Liver (tissue), 9 donors: Measurements from ENCODE around the gene SIX3. TPM values are rescaled to one million over a fixed set of nuclear protein-coding genes. Genes with fewer than 3 reads are reported as not detected.

ENCODE experiments used
- DNase-seq: peaks from one replicate; pipeline ENCODE4 v3.0.0-alpha.2; 2017; ENCODE audit warnings: low spot score
- H3K27ac ChIP-seq, 2 donors: one replicate each; pipeline ENCODE4 v1.7.0; 2013; ENCODE audit warnings: inconsistent platforms in 2 of 2, low read length in 2 of 2, control low read depth in 1 of 2, low read depth in 1 of 2, mild to moderate bottlenecking in 1 of 2
- H3K27me3 ChIP-seq, 4 donors: one replicate each; pipeline versions ENCODE4 v1.6.1 to v1.7.0; 2013; ENCODE audit warnings: low read length in 3 of 4, inconsistent platforms in 1 of 4, mild to moderate bottlenecking in 1 of 4, moderate library complexity in 1 of 4; ENCODE audit not compliant: control insufficient read depth in 4 of 4, insufficient read depth in 4 of 4
- H3K36me3 ChIP-seq, 4 donors: one replicate each; pipeline versions ENCODE4 v1.6.1 to v1.7.0; 2013; ENCODE audit warnings: low read length in 3 of 4, mild to moderate bottlenecking in 3 of 4, low read depth in 1 of 4, moderate library complexity in 1 of 4; ENCODE audit not compliant: control insufficient read depth in 4 of 4, insufficient read depth in 3 of 4
- H3K4me1 ChIP-seq, 4 donors: one replicate each; pipeline versions ENCODE4 v1.6.1 to v1.7.0; 2013; ENCODE audit warnings: low read length in 3 of 4, mild to moderate bottlenecking in 3 of 4, moderate library complexity in 1 of 4; ENCODE audit not compliant: control insufficient read depth in 4 of 4, insufficient read depth in 4 of 4
- H3K4me3 ChIP-seq, 3 donors: one replicate each; pipeline versions ENCODE4 v1.6.1 to v1.7.0; 2013; ENCODE audit warnings: low read length in 3 of 3, control low read depth in 1 of 3, low read depth in 1 of 3, mild to moderate bottlenecking in 1 of 3
- H3K9ac ChIP-seq, 2 donors: one replicate each; pipeline ENCODE4 v1.7.0; 2013; ENCODE audit warnings: low read length in 2 of 2, mild to moderate bottlenecking in 2 of 2, moderate library complexity in 2 of 2, control low read depth in 1 of 2, low read depth in 1 of 2
- H3K9me3 ChIP-seq, 4 donors: one replicate each; pipeline versions ENCODE4 v1.6.1 to v1.7.0; 2013; ENCODE audit warnings: low read length in 3 of 4; ENCODE audit not compliant: control insufficient read depth in 4 of 4
- EGR1 ChIP-seq, 2 donors: IDR thresholded peaks; 2 replicates each; pipeline ENCODE4 v1.6.1; 2016 to 2018; ENCODE audit warnings: antibody characterized with exemption in 2 of 2, low read depth in 2 of 2
- FOXA1 ChIP-seq: IDR thresholded peaks from 2 replicates; pipeline ENCODE4 v1.6.1; 2016; ENCODE audit warnings: antibody characterized with exemption
- FOXA2 ChIP-seq: IDR thresholded peaks from 2 replicates; pipeline ENCODE4 v1.6.1; 2016; ENCODE audit warnings: antibody characterized with exemption
- GABPA ChIP-seq, 2 donors: IDR thresholded peaks in 1 of 2; conservative IDR thresholded peaks in 1 of 2; 2 replicates each; pipeline ENCODE4 v1.6.1; 2016; ENCODE audit warnings: antibody characterized with exemption in 2 of 2, mild to moderate bottlenecking in 1 of 2, moderate library complexity in 1 of 2
- HNF4A ChIP-seq, 2 donors: conservative IDR thresholded peaks; 2 replicates each; pipeline ENCODE4 v1.6.1; 2016; ENCODE audit warnings: antibody characterized with exemption in 2 of 2, mild to moderate bottlenecking in 2 of 2
- HNF4G ChIP-seq: IDR thresholded peaks from 2 replicates; pipeline ENCODE4 v1.6.1; 2016; ENCODE audit warnings: antibody characterized with exemption
- JUND ChIP-seq, 2 donors: IDR thresholded peaks; 2 replicates each; pipeline ENCODE4 v1.6.1; 2016; ENCODE audit warnings: antibody characterized with exemption in 2 of 2
- NR2F2 ChIP-seq: IDR thresholded peaks from 2 replicates; pipeline ENCODE4 v1.6.1; 2016; ENCODE audit warnings: antibody characterized with exemption
- RAD21 ChIP-seq, 2 donors: IDR thresholded peaks; 2 replicates each; pipeline ENCODE4 v1.6.1; 2016; ENCODE audit warnings: antibody characterized with exemption in 2 of 2, mild to moderate bottlenecking in 2 of 2
- RXRA ChIP-seq, 2 donors: IDR thresholded peaks; 2 replicates each; pipeline ENCODE4 v1.6.1; 2017 to 2018; ENCODE audit warnings: antibody characterized with exemption in 2 of 2, mild to moderate bottlenecking in 1 of 2
- SP1 ChIP-seq: IDR thresholded peaks from 2 replicates; pipeline ENCODE4 v1.6.1; 2018; ENCODE audit warnings: antibody characterized with exemption, mild to moderate bottlenecking
- TAF1 ChIP-seq: conservative IDR thresholded peaks from 2 replicates; pipeline ENCODE4 v1.6.1; 2016; ENCODE audit warnings: antibody characterized with exemption, mild to moderate bottlenecking
- YY1 ChIP-seq: IDR thresholded peaks from 2 replicates; pipeline ENCODE4 v1.6.1; 2016; ENCODE audit warnings: antibody characterized with exemption, mild to moderate bottlenecking
- WGBS: extraction: QIAGEN DNeasy Blood & Tissue Kit; methylation state at CpG from one replicate; pipeline ENCODE4 v1.1.7; 2013; 5-methylcytosine and 5-hydroxymethylcytosine counted together
- polyA plus RNA-seq, 2 donors: library from polyadenylated mRNA; stranded (reverse) in 1 of 2; unstranded in 1 of 2; fragments of 200-250 nt in 1 of 2; fragments of >200 nt in 1 of 2; fragmentation: Nextera tagmentation in 1 of 2; extraction: Ambion mirVana in 1 of 2; gene quantifications; one replicate each; pipeline versions ENCODE4 v1.2.1 to v1.2.3, GENCODE V29; 2013 to 2015
- total RNA-seq, 2 donors: library from RNA; depleted of rRNA; stranded (reverse); fragments of >200 nt; gene quantifications; one replicate each; pipeline ENCODE4 v1.2.3, GENCODE V29; 2014
- TF ChIP-seq, protein P1 (sequence below): IDR thresholded peaks from 2 replicates; pipeline ENCODE4 v1.6.1; 2016; ENCODE audit warnings: antibody characterized with exemption
- TF ChIP-seq, protein P2 (sequence below): IDR thresholded peaks from 2 replicates; pipeline ENCODE4 v1.6.1; 2016; ENCODE audit warnings: antibody characterized with exemption
- TF ChIP-seq, protein P3 (sequence below): IDR thresholded peaks from 2 replicates; pipeline ENCODE4 v1.6.1; 2016; ENCODE audit warnings: antibody characterized with exemption, mild to moderate bottlenecking
- TF ChIP-seq, protein P4 (sequence below): fragments of 150-350 bp; IDR thresholded peaks from 2 replicates; pipeline ENCODE4 v1.5.1; 2017; ENCODE audit warnings: improper control_type of control experiment, low read depth, low read length; ENCODE audit not compliant: missing input control
- TF ChIP-seq, protein P5 (sequence below): IDR thresholded peaks from 2 replicates; pipeline ENCODE4 v1.6.1; 2016; ENCODE audit warnings: antibody characterized with exemption
- donor health status: healthy.
- donor health status: healthy.
- donor health status: healthy.
- donor health status: healthy.
- donor health status: healthy.

Gene SIX3
- total and polyA plus RNA-seq, 4 donors, result not detected

DNA sequence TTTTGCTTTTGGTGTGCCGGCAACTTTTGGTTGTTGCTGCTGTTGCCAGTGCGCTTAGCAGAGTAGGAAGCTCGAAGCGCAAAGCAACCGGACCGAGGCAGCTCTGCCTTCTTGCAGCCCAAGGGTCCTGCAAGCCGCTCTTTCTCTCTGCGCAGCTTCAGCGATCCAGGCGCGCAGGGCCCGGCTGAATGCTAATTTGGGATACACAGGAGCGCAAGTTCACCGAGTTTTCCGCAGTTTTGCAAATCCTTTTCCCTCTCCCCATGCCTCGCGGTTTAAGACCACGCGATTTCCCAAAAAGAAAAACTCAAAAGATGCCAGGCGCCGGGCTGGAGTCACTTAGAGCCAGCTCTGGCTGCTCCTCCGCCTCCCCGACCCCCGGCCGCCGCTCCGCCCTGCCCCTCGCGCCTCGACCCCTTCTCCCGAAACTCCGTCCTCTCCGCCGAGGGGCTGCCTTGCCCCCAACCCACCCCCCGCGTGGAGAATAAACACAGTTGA, 13.5 kb upstream of the SIX3 start:
- Histone ChIP-seq H3K9me3 (peaks cover 0 to 2% (median 0%) of the 10 kb centered on the region in 4 donors), H3K9ac (no peak overlapping the region), H3K36me3 (no peaks in the 10 kb centered on the region), H3K27ac (no peak overlapping the region), H3K4me1 (peaks cover 3 to 27% (median 8%) of the 10 kb centered on the region in 4 donors), H3K4me3 (peak overlapping the region in 1 of 3 donors; percentile 43), H3K27me3 (peaks cover 6 to 18% (median 10%) of the 10 kb centered on the region in 4 donors)
- 7% methylated on average over 36 of the region's 36 CpGs for WGBS
- no peak for DNase-seq
- TF ChIP-seq, protein P1, sequence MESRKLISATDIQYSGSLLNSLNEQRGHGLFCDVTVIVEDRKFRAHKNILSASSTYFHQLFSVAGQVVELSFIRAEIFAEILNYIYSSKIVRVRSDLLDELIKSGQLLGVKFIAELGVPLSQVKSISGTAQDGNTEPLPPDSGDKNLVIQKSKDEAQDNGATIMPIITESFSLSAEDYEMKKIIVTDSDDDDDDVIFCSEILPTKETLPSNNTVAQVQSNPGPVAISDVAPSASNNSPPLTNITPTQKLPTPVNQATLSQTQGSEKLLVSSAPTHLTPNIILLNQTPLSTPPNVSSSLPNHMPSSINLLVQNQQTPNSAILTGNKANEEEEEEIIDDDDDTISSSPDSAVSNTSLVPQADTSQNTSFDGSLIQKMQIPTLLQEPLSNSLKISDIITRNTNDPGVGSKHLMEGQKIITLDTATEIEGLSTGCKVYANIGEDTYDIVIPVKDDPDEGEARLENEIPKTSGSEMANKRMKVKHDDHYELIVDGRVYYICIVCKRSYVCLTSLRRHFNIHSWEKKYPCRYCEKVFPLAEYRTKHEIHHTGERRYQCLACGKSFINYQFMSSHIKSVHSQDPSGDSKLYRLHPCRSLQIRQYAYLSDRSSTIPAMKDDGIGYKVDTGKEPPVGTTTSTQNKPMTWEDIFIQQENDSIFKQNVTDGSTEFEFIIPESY, result no peak
- TF ChIP-seq, protein P2, sequence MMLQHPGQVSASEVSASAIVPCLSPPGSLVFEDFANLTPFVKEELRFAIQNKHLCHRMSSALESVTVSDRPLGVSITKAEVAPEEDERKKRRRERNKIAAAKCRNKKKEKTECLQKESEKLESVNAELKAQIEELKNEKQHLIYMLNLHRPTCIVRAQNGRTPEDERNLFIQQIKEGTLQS, result no peak
- no peak for TF ChIP-seq FOXA1
- no peak for TF ChIP-seq EGR1 (IDR thresholded peaks at IDR 0.05; ENCODE audit: low read depth in 2 of 2)
- TF ChIP-seq, protein P3, sequence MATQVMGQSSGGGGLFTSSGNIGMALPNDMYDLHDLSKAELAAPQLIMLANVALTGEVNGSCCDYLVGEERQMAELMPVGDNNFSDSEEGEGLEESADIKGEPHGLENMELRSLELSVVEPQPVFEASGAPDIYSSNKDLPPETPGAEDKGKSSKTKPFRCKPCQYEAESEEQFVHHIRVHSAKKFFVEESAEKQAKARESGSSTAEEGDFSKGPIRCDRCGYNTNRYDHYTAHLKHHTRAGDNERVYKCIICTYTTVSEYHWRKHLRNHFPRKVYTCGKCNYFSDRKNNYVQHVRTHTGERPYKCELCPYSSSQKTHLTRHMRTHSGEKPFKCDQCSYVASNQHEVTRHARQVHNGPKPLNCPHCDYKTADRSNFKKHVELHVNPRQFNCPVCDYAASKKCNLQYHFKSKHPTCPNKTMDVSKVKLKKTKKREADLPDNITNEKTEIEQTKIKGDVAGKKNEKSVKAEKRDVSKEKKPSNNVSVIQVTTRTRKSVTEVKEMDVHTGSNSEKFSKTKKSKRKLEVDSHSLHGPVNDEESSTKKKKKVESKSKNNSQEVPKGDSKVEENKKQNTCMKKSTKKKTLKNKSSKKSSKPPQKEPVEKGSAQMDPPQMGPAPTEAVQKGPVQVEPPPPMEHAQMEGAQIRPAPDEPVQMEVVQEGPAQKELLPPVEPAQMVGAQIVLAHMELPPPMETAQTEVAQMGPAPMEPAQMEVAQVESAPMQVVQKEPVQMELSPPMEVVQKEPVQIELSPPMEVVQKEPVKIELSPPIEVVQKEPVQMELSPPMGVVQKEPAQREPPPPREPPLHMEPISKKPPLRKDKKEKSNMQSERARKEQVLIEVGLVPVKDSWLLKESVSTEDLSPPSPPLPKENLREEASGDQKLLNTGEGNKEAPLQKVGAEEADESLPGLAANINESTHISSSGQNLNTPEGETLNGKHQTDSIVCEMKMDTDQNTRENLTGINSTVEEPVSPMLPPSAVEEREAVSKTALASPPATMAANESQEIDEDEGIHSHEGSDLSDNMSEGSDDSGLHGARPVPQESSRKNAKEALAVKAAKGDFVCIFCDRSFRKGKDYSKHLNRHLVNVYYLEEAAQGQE, result no peak
- no peak for TF ChIP-seq GABPA (IDR thresholded peaks at IDR 0.05 in 1 of 2, conservative IDR thresholded peaks at IDR 0.05 in 1 of 2)
- TF ChIP-seq HNF4G, result no peak
- no peak for TF ChIP-seq NR2F2
- TF ChIP-seq, protein P4, sequence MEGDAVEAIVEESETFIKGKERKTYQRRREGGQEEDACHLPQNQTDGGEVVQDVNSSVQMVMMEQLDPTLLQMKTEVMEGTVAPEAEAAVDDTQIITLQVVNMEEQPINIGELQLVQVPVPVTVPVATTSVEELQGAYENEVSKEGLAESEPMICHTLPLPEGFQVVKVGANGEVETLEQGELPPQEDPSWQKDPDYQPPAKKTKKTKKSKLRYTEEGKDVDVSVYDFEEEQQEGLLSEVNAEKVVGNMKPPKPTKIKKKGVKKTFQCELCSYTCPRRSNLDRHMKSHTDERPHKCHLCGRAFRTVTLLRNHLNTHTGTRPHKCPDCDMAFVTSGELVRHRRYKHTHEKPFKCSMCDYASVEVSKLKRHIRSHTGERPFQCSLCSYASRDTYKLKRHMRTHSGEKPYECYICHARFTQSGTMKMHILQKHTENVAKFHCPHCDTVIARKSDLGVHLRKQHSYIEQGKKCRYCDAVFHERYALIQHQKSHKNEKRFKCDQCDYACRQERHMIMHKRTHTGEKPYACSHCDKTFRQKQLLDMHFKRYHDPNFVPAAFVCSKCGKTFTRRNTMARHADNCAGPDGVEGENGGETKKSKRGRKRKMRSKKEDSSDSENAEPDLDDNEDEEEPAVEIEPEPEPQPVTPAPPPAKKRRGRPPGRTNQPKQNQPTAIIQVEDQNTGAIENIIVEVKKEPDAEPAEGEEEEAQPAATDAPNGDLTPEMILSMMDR, result no peak
- no peak for TF ChIP-seq JUND (IDR thresholded peaks at IDR 0.05)
- TF ChIP-seq RAD21 (IDR thresholded peaks at IDR 0.05), result no peak
- TF ChIP-seq YY1, result no peak
- no peak for TF ChIP-seq HNF4A (conservative IDR thresholded peaks at IDR 0.05)
- TF ChIP-seq RXRA (IDR thresholded peaks at IDR 0.05), result no peak
- no peak for TF ChIP-seq TAF1
- TF ChIP-seq SP1, result no peak
- TF ChIP-seq, protein P5, sequence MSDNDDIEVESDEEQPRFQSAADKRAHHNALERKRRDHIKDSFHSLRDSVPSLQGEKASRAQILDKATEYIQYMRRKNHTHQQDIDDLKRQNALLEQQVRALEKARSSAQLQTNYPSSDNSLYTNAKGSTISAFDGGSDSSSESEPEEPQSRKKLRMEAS, result no peak
- TF ChIP-seq FOXA2, result no peak
